ENCODE results near the gene KRT2.

Gene KRT2

DNA sequence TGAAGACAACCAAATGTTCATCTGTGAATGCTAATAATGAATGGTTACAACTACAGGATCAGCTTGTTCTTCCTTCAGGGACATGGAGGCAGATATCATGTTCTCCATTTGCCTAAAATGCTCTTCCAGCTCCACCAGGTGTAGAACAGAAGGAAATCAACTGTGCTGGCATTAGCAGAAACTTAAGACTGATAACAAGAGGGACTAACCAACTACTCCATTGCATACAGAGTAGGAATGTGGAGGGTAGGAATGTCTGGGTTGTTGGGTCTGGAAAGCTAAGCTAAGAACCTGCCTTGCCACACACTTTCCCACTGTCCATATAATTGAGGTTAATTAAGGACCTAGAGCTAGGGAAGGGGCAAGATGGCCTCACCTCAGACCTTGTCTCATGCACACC, 11.4 kb upstream of the KRT2 start:
- no peak for DNase-seq (ENCODE audit: low read depth)

DNA sequence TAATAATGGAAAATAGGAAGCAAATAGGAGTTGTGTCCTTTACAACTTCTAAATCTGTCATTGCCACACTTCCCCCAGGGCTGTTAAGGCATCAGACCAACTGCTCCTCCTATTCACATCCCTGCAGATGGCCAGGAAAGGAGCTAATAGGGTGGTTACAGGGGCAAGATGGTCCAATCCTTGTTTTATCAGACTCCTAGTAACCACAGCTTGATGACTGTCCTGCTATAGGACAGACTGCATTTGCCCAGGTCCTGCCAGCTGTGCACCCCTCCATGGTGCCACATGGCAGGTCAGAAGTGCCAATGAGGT, 10.9 kb upstream of the KRT2 start:
- DNase-seq (ENCODE audit: low read depth) = no peak

DNA sequence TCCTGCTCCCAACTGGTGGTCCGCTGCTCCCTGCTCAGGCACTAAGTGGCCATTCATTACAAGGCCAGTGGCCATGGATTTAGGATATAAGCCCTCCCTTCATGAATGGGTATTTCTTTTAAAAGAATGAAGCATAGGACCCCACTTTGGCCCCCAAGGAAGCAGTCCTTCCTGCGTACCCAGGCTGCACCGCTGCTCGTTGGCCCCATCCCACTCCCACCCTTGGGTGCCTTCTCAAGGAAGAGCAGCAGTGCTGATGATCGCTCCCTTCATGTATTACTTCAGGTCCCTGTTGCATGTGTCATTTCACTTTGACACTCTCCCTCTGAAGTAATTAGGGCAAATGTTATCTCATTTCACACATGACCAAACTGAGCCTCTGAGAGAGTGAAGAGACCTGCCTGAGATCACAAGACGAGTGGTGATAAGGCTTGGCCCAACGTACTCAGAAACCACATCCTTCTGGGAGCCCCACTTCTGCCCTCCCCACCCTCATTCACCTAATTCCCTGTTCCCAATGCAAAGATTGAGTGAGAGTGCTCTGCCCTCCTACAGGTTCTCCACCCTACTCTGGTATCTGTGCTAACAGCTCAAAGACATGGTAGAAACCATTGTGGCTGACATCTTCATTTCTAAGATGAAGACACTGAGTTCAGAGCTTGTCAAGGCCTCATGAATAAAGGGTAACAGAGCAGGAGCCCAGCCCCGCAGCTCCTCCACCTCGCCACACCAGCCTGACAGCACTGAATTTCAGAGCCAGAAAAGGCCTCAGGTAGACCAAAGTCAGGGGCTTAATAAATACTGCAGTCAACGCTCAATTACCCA, 10.3 kb upstream of the KRT2 start:
- no peak for DNase-seq (ENCODE audit: low read depth)

DNA sequence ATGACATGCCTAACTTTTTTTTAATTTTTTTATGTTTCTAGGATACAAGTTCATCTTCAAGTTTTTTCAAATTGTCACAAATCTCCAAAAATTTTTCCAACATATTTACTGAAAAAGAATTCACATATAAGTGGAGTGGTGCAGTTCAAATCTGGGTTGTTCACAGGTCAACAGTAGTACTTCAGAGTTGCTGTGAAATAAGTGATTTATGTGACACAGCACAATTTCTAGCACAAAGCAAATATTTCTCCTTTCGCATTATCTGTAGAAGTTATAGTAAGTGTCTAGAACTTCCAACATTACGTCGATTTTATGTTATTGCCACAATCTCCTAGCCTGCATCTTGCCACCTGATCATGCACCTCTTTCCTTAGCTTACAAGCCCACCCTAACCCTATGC, 9.7 kb upstream of the KRT2 start:
- no peak for DNase-seq (ENCODE audit: low read depth)

DNA sequence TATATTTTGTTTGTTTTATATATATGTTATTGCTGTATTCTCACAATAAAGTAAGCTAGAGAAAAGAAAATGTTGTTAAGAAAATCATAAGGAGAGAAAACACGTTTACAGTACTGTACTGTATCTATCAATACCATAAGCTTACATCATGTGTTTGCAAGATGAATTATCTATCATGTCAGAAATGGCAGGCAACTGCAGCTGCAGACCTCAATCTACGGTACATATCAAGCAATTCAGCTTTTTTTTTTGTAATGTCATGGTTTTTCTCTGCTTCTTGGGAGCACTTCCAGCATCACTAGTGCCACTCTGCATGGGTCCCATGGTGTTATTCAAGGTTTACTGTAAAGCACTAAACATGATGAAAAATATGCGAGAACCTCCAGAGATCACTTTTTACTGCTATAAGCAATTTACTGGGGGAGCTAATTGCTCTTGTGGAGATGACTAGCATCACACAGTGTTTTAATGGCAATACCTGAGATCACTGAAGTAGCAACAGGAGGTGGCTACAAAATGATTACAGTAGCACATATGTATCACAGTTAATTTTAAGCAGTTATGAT, 9.0 kb upstream of the KRT2 start:
- no peak for DNase-seq (ENCODE audit: low read depth)

DNA sequence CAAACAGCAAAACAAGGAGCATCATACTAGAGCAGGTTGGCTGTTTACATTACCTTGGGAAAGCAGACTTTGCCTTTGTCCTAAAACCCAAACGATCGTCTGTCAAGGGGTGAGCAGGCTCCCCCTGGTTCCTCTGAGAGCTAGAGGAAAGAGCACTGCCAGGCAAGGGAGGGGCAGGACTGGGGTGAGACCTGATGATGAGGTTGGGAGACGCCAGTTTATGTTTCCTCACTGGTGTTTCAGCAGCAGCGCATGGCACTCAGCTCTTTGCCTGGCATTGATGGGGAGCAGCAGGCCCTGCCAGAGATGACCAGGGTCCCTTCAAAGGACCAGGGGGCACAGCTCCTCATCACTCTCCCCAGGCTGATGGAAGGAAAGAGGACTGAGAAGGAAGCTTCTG, 7.9 kb upstream of the KRT2 start:
- no peak for DNase-seq (ENCODE audit: low read depth)

DNA sequence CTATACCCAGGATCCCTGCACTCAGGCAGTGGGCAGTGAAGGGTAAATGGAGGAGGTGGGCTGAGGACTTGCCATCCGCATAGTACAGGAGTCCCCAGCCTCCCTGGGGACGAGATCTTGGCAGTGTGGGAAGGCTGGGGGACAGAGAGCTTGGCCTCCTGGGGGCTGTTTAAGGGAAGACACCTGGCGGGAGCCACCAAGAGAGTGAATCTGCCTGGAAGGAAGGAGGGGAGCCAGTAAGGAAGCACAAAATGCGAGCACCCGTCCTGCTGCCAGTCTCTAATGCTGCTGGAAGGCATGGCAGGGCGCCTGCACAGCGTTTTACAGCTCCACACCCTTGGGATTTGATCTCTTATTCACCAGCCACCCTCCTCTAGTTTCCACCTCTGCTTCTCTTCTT, 7.4 kb upstream of the KRT2 start:
- no peak for DNase-seq (ENCODE audit: low read depth)

DNA sequence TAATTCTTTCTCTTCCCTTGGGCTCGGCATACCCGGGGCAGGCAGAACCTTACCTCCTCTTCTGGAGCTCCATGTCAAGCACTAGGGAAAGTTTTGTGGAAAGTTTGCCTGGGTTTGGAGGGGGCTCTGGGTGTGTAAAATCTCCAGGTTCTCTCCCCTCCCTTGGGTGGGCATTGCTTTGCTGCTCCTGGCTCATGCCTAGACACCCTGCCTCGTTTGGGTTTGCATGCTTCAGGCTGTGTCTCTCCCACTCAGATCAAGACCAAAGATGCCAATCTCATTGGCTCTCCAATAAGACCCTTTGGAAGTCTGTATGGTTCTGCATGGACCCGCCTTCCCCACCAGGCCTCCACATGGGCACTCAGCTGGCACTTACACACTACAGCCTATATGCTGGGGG, 6.2 kb upstream of the KRT2 start:
- no peak for DNase-seq (ENCODE audit: low read depth)

DNA sequence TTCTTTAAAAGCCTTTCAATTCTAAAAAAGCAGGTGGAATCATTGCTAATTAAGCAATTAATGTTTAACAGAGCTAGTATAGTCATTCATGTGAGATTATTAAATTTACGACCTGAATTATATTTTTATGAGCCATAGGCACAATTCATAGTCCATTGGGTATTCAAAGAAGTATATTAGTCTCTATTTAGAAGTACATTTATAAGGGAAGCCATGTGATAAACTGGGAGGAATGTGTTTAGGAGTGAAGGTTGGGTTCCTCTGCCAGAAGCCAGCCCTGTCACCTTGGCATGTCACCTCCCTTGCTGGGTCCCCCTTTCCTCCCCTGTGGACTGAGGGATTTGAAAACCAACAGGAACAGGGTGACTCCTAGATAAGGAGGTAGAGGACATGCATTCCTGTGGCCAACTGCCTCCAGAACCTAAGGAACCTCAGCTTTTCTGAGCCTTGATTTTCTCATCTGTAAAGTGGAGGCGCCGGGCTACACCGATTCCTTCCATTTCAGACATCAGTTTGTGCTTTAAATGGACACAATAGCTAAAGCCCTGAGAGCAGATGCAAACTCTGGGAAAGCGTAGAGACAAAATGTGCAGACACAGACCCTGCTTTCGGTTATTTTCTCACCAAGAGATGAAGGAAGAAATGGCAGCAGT, 5.4 kb upstream of the KRT2 start:
- DNase-seq (ENCODE audit: low read depth) = no peak

DNA sequence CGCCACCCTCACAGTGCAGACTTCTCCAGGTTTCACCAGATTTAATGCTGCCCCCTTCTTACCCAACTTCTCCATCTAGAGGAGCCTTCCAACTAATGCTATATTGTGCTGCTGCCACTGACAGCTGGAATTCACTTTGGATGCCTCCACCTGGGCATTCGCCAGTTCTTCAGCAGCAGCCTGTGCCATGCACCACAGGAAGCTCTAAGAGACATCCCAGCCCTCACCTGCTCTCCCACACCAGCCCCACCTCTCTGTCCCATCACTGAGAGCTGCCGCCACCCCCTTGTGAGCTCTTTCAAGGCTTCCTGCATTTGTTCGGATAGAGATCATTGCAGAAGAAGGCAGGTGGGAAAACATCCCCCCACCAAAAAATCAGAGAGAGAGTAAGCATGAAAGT, 4.6 kb upstream of the KRT2 start:
- no peak for DNase-seq (ENCODE audit: low read depth)

DNA sequence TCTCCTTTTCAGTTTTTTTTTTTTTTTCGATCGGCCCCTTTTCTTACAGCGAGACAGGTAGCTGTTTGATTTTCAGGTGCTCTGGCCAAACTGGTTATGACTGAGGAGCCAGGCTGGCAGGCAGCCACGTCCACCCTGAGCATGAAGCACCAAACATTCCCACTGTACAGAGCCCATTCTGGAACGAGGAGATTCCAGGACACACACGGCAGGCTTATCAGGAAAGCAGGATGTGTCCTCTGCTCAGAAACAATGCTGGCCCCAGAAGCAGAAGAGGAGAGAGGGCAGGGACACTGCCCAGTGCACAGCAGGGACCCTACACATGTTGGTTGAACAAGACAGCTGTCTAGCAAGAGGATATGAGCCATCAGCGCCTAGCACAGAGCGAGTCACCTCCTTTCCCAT, 3.7 kb upstream of the KRT2 start:
- no peak for DNase-seq (ENCODE audit: low read depth)

DNA sequence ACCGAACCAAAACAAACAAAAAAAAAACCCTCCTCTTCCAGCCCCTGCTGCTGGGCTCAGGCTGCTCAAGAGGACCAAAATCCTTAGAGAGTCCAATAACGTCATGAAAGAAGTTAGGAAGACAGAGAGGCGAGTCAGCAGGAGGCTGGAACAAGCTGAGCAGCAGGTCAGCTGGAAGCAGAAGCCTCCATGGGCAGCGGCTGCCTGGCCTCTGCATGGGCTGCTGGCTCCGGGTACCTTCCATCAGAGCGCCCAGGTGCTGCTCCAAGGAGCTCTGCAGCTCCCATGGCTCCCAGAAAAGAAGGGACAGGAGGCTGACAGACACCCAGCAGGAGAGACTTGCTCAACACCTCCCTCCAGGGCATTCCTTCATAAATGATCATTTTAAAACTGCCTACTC, 3.2 kb upstream of the KRT2 start:
- DNase-seq (ENCODE audit: low read depth) = no peak

DNA sequence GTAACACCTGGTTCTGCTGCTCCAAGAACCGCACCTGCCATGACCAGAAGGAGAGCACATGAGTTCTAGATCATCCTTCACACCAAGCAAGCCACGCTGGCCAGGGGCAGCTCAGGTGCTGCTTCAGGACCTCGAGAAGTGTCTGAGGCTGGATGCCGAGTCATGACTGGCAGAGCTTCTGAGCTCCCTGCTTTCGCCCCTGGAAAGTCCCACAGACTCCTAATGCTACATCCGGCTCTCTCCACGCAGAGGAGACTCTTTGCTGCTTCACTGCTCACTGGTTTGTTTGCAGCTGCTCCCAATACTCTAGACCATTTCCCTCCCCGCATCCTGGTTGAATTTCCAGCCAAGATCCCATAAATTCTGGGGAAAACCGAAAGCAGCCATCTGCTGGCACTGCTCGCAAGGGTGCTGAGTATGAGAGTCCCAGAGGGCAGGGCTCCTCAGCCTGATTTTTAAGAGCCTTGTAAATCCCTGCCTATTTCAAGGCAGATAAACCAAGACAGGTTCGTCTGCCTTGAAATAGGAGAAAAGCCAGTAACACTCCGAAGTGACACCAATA, 1.4 kb downstream of the KRT2 start:
- no peak for DNase-seq (ENCODE audit: low read depth)

DNA sequence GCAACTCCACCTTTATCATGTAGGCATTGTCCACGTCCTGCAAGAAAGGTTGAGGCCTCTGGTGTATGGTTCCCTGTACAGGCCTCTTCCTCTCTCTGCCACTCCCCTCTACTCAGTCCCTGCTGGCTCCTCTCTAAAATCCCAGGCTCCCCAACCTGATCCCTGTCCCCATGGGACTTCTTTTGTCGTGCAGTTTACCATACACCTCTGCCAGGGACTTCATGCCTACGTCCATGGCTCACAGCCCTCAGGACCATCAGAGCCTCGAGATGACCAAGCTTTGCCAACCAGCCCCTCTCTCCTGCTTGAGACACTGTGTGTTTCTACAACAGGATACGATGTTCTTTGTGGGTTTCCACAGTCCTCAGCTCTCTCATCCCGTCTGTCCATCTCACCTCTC, 2.9 kb downstream of the KRT2 start:
- DNase-seq (ENCODE audit: low read depth) = no peak

DNA sequence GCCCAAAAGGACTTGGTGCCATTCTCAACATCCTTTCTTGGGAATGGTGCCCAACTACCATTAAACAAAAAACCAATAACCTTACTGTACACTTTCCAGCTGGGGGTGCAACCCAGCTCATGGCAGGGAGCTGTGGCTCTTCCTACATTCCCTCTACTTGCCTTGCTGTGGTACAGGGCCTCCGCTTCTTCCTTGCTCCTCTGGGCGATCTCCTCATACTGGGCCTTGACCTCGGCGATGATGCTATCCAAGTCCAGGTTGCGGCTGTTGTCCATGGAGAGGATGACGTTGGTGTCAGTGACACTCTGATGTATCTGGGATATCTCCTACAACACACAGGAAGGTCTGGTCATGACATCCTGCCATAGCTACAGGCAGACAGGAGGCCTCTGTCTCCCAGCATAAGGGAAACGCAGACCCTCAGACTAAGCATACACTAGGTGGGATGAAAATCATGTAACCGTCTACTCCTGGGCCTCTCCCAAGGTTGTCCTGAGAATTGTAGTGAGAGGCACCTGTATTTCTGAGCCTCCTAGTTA, 3.9 kb downstream of the KRT2 start:
- no peak for DNase-seq (ENCODE audit: low read depth)

DNA sequence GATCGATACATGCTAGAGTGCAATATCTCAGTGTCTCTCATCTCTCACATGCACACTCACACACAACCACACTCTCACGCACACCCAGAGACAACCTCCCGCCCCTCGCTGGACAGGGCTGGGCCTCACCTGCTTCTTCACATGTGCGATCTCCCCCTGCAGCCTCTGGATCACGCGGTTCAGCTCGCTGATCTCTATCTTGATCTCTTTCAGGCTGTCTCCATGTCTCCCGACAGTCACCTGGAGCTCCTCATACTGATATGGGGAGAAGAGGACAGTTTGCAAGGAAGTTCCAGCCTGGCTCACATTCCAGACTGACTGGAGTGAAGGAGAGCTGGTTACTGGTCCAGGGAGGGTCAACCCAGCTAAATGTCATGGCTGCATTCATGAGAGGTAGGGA, 4.4 kb downstream of the KRT2 start:
- DNase-seq (ENCODE audit: low read depth) = no peak

DNA sequence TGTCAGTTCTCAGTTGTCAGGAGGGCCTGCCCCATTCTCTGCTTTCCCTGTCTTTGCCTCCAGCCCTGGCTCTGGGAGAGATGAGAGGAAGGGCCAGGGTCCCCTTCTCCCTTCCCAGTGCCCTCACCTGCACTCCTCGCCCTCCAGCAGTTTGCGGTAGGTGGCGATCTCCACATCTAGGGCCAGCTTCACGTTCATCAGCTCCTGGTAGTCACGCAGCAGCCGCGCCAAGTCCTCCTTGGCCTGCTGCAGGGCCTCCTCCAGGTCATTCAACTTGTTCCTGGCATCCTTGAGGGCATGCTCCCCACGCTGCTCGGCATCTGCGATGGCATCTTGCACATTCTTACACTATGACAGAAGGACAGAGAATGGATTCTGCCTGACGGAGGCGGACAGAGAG, 5.4 kb downstream of the KRT2 start:
- DNase-seq (ENCODE audit: low read depth) = no peak

DNA sequence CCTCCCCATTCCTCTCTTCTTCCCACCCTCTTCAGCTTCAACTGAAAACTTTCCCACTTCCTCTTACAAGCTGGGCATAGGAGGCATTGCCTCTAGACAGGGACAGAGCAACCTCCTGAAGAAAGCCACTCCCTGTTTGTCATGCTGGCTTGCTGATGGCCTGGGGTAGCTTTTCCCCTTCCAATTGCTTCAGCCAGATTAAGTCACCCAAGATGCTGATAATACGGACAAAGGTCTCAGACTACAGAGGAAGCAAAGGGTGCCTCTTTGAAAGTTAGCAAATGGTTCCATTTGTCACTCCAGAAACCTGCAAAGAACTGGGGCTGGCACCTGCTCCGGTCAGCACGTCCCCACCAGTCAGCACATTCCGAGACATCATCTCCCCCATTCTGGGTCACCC, 6.0 kb downstream of the KRT2 start:
- no peak for DNase-seq (ENCODE audit: low read depth)

DNA sequence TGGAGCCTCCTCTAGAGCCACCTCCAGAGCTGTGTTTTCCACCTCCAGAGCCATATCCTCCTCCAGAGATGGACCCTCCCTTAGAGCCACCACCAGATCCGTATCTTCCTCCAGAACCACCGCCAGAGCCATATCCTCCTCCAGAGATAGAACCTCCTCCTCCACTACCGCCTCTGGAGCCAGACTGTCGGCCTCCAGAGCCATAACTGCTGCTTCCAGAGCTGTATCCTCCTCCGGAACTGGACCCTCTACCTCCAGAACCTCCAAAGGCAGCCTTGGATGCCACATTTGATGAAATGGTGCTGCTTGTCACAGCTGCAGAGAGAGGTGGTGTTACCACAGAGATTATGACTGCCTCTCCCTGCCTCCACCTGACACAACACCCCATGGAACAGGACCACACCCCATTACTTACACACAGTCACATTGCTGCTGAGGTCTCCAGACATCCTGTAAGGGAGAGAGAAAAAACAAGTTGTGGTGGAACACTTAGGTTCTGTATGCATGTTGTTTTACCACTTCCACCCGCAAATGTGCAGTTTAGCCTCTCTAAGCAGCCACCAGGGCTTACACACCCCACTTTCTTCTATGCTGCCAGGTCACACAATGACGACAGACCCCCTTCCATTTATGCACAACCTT, 6.8 kb downstream of the KRT2 start:
- no peak for DNase-seq (ENCODE audit: low read depth)

DNA sequence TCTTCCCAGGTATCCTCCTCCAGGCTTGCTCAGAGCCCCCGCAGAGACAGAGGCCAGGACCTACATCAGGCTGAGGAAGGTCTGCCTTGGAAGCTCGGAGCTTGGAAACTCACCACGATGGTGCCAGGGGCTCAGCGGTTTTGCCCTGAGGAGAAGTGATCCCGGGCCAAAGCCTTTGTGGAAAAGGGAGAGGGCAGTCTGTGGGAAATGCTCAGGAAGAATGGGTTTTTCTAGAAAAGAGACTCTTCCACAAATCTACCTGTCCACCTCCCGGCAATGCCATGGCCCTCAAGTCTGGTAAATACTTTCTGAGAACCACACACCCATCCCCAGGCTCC, 8.0 kb downstream of the KRT2 start:
- no peak for DNase-seq (ENCODE audit: low read depth)

DNA sequence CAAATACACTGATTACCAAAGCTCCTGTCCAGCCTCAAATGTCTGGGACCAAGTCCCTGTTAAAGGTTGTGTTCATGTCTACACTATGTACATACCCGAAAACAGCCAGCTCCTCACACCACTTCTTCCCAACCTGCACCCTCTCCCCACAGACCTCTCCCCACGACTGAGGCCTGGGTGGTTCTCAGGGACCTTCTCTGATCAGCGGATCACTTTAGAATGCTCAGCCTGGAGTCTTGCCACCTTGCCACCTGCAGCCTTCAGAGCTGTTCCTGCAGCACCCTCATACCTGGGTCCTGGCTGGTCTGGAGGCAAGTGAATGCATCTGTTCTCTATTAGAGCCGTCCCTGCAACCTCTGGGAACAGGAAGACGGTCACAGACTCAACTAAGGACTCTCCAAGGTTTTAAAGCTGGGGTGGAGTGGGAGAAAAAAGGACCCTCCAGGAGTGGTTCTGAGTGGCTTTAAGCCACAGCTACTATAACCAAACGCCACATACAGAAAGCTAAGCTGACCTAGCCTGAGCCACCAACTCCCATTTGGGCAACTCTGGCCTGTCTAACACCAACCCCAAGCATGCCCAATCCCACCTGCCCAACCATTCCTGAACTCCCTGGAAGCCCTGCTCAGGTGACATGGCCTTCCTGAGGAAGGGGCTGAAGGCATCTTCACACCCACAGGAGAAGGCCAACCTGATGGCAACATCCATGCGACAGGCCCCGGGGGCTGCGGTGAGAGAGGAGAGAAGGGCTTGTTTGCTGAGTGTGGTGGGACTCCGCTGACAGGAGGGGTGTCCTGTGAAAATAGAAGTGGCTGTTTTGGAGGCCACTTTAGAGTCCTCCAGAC, 8.6 kb downstream of the KRT2 start:
- no peak for DNase-seq (ENCODE audit: low read depth)

DNA sequence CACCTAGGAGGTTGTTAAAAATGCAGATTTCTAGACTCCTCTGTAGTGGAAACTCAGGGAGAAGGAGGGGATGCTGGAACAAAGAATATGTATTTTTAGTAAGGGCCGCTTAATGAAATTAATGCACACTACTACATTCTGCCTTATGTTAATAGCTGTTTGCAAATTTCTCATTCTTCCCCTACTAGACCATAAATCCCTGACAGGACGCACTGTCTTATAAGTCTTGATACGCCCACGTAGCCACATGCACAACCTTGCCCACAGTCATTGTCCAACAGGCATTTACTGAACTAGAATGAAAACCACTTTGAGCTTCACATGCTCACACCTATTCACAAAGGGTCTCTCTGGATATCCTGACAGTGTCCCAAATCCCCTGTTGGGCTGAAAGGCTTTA, 10.5 kb downstream of the KRT2 start:
- no peak for DNase-seq (ENCODE audit: low read depth)

Measured in T-helper 22 cell (primary cell).